CD8-positive, alpha-beta memory T cell (primary cell): ENCODE measurements around the gene UBE2J2. TPM values are rescaled to one million over a fixed set of nuclear protein-coding genes. Genes with fewer than 3 reads are reported as not detected.

Experiments
- CTCF ChIA-PET: fragments of 350-600 bp; sonication (Branson Sonifier 250); formaldehyde crosslinking; loops from one replicate; lab custom pipeline; 2021; ENCODE audit warnings: antibody characterized with exemption; lab: Charles Lee
- POLR2A ChIA-PET: fragments of 350-600 bp; sonication (Branson Sonifier 250); formaldehyde crosslinking; loops from one replicate; lab custom pipeline; 2021; ENCODE audit warnings: antibody characterized with exemption; lab: Charles Lee
- DNase-seq, 5 donors: peaks; one replicate each; pipeline versions ENCODE4 v3.0.0 to v3.0.0-alpha.2; 2020 to 2022; ENCODE audit warnings: mixed read lengths in 1 of 5
- H3K27ac ChIP-seq: one replicate; pipeline ENCODE4 v1.7.0; 2013; ENCODE audit warnings: low read depth, mild to moderate bottlenecking, low read length, moderate library complexity
- H3K27me3 ChIP-seq: 2 replicates; pipeline ENCODE4 v1.7.0; 2013; ENCODE audit warnings: low read length, mild to moderate bottlenecking; ENCODE audit not compliant: insufficient read depth, poor library complexity, severe bottlenecking
- H3K36me3 ChIP-seq: 2 replicates; pipeline ENCODE4 v1.7.0; 2013; ENCODE audit warnings: mild to moderate bottlenecking, low read length, moderate library complexity; ENCODE audit not compliant: insufficient read depth
- H3K4me1 ChIP-seq: 2 replicates; pipeline ENCODE4 v1.7.0; 2013; ENCODE audit warnings: mild to moderate bottlenecking, low read length, moderate library complexity; ENCODE audit not compliant: insufficient read depth
- H3K4me3 ChIP-seq: 2 replicates; pipeline ENCODE4 v1.7.0; 2013; ENCODE audit warnings: mild to moderate bottlenecking, low read length
- H3K9me3 ChIP-seq: 2 replicates; pipeline ENCODE4 v1.7.0; 2013; ENCODE audit warnings: mild to moderate bottlenecking, low read length
- H3K27ac Mint-ChIP-seq, 8 donors: one replicate each; pipeline ENCODE4 v1.8.0; 2020 to 2021; ENCODE audit warnings: mixed read lengths in 8 of 8, mild to moderate bottlenecking in 6 of 8, inconsistent platforms in 3 of 8, moderate library complexity in 3 of 8
- H3K27me3 Mint-ChIP-seq, 2 donors: one replicate each; pipeline ENCODE4 v1.8.0; 2020 to 2021; ENCODE audit warnings: mixed read lengths in 2 of 2, mild to moderate bottlenecking in 1 of 2, moderate library complexity in 1 of 2
- H3K36me3 Mint-ChIP-seq, 3 donors: one replicate each; pipeline ENCODE4 v1.8.0; 2020 to 2021; ENCODE audit warnings: mixed read lengths in 3 of 3, inconsistent platforms in 1 of 3, mild to moderate bottlenecking in 1 of 3
- H3K4me1 Mint-ChIP-seq, 3 donors: one replicate each; pipeline ENCODE4 v1.8.0; 2020 to 2021; ENCODE audit warnings: mixed read lengths in 3 of 3, inconsistent platforms in 1 of 3, mild to moderate bottlenecking in 1 of 3
- H3K4me3 Mint-ChIP-seq, 7 donors: one replicate each; pipeline ENCODE4 v1.8.0; 2020 to 2021; ENCODE audit warnings: mixed read lengths in 7 of 7, mild to moderate bottlenecking in 6 of 7, moderate library complexity in 4 of 7, inconsistent platforms in 2 of 7
- H3K9me3 Mint-ChIP-seq, 5 donors: one replicate each; pipeline ENCODE4 v1.8.0; 2020 to 2022; ENCODE audit warnings: mixed read lengths in 5 of 5, mild to moderate bottlenecking in 3 of 5, moderate library complexity in 2 of 5, inconsistent platforms in 1 of 5
- polyA plus RNA-seq: library from polyadenylated mRNA; unstranded; fragments of 300-500 nt; fragmentation: Illumina TruSeq; gene quantifications from one replicate; pipeline ENCODE4 v1.2.3, GENCODE V29; 2021
- total RNA-seq, 2 experiments: library from RNA; stranded (reverse); gene quantifications; one replicate each; pipeline ENCODE4 v1.2.3, GENCODE V29; 2021

Gene UBE2J2
- total and polyA plus RNA-seq, 3 experiments from 2014 or later = 76.7 to 79.7 (median 79.3) TPM

- H3K4me1 ChIP-seq = peaks cover 9% of the 10 kb centered on the region
- CTCF ChIA-PET = no interaction called here
- no peaks in the 10 kb centered on the region for H3K27me3 Mint-ChIP-seq
- H3K27ac ChIP-seq = no peak overlapping the region
- peak overlapping the region in 2 of 8 donors; percentile 45 to 70 for H3K27ac Mint-ChIP-seq
- H3K4me3 Mint-ChIP-seq = peak overlapping the region in 2 of 7 donors; percentile 27 to 58
- no peaks in the 10 kb centered on the region for H3K9me3 ChIP-seq
- no peaks in the 10 kb centered on the region for H3K36me3 ChIP-seq
- no peaks in the 10 kb centered on the region for H3K27me3 ChIP-seq
- no peak for DNase-seq
- no peaks in the 10 kb centered on the region for H3K9me3 Mint-ChIP-seq
- H3K4me1 Mint-ChIP-seq = peaks cover 3 to 12% (median 4%) of the 10 kb centered on the region in 3 donors
- no peak overlapping the region for H3K4me3 ChIP-seq
- peaks cover 0 to 52% (median 0%) of the 10 kb centered on the region in 3 donors for H3K36me3 Mint-ChIP-seq
- POLR2A ChIA-PET = interaction anchor here (0.7 kb wide), 1 partner anchor 186 kb away, joined by 7 read pairs; no protein-coding TSS in a partner anchor
These were observed 39.0 kb upstream of the UBE2J2 start for GRCh38 chr1:1312450-1313314.

GRCh38 chr1:1311107-1312104, 37.8 kb upstream of the UBE2J2 start:
- H3K36me3 Mint-ChIP-seq = peaks cover 0 to 47% (median 0%) of the 10 kb centered on the region in 3 donors
- peak overlapping the region in 3 of 7 donors; percentile 10 to 65 (median 58) for H3K4me3 Mint-ChIP-seq
- no peaks in the 10 kb centered on the region for H3K27me3 Mint-ChIP-seq
- Histone ChIP-seq H3K27ac (no peak overlapping the region), H3K4me1 (peaks cover 18% of the 10 kb centered on the region), H3K9me3 (no peaks in the 10 kb centered on the region), H3K27me3 (no peaks in the 10 kb centered on the region), H3K4me3 (no peak overlapping the region), H3K36me3 (no peaks in the 10 kb centered on the region)
- ChIA-PET CTCF (interaction anchor here (1.7 kb wide), 1 partner anchor 189 kb away, joined by 4 read pairs; no protein-coding TSS in a partner anchor), POLR2A (interaction anchor here (1.0 kb wide), 1 partner anchor 12 kb away, joined by 4 read pairs; no protein-coding TSS in a partner anchor)
- no peak for DNase-seq
- peak overlapping the region in 1 of 8 donors; percentile 87 for H3K27ac Mint-ChIP-seq
- H3K4me1 Mint-ChIP-seq = peaks cover 8 to 21% (median 9%) of the 10 kb centered on the region in 3 donors
- H3K9me3 Mint-ChIP-seq = no peaks in the 10 kb centered on the region

GRCh38 chr1:1310476-1311053, 36.9 kb upstream of the UBE2J2 start:
- Mint-ChIP-seq H3K4me1 (peaks cover 15 to 29% (median 15%) of the 10 kb centered on the region in 3 donors), H3K27me3 (no peaks in the 10 kb centered on the region), H3K27ac (peak overlapping the region in 6 of 8 donors; percentile 14 to 95 (median 55)), H3K4me3 (peak overlapping the region; percentile 29 to 85 (median 48)), H3K36me3 (peaks cover 0 to 41% (median 0%) of the 10 kb centered on the region in 3 donors), H3K9me3 (no peaks in the 10 kb centered on the region)
- Histone ChIP-seq H3K9me3 (no peaks in the 10 kb centered on the region), H3K36me3 (no peaks in the 10 kb centered on the region), H3K4me3 (no peak overlapping the region), H3K27me3 (no peaks in the 10 kb centered on the region), H3K27ac (no peak overlapping the region), H3K4me1 (peaks cover 27% of the 10 kb centered on the region)
- DNase-seq = no peak
- ChIA-PET POLR2A (interaction anchor here (1.0 kb wide), 1 partner anchor 11 kb away, joined by 4 read pairs; no protein-coding TSS in a partner anchor), CTCF (interaction anchor here (1.7 kb wide), 1 partner anchor 188 kb away, joined by 4 read pairs; no protein-coding TSS in a partner anchor)

DNA sequence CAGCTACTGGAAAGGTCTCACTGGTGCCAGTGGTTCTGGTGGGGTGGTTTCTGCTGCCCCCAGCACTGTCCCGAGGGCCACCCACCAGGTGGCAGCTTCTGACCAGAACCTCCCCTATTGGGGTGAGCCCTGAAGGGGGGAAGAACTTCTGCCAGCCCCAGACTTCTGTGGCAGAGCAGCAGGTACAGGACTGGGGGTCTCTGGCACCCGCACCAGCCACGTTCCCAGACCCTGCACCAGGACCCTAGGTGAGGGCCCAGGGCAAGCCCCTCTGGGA, 36.4 kb upstream of the UBE2J2 start:
- no peak for DNase-seq
- no peaks in the 10 kb centered on the region for H3K27me3 Mint-ChIP-seq
- H3K4me1 Mint-ChIP-seq = peaks cover 15 to 34% (median 18%) of the 10 kb centered on the region in 3 donors
- Histone ChIP-seq H3K27ac (peak overlapping the region; percentile 74), H3K9me3 (no peaks in the 10 kb centered on the region), H3K4me3 (no peak overlapping the region), H3K36me3 (no peaks in the 10 kb centered on the region), H3K27me3 (no peaks in the 10 kb centered on the region), H3K4me1 (peaks cover 32% of the 10 kb centered on the region)
- no peaks in the 10 kb centered on the region for H3K9me3 Mint-ChIP-seq
- H3K36me3 Mint-ChIP-seq = peaks cover 0 to 38% (median 0%) of the 10 kb centered on the region in 3 donors
- peak overlapping the region in 6 of 7 donors; percentile 19 to 85 (median 44) for H3K4me3 Mint-ChIP-seq
- H3K27ac Mint-ChIP-seq = peak overlapping the region in 3 of 8 donors; percentile 11 to 88 (median 14)
- ChIA-PET POLR2A (interaction anchor here (0.5 to 1.0 kb wide), 2 partner anchors 10 to 159 kb away, joined by 3 to 4 read pairs; no protein-coding TSS in a partner anchor), CTCF (interaction anchor here (0.9 to 1.7 kb wide), 4 partner anchors 15 to 188 kb away, joined by 3 to 4 read pairs (median 3); no protein-coding TSS in a partner anchor)

GRCh38 chr1:1309251-1310108, 35.8 kb upstream of the UBE2J2 start:
- Mint-ChIP-seq H3K4me1 (peaks cover 15 to 37% (median 17%) of the 10 kb centered on the region in 3 donors), H3K9me3 (no peaks in the 10 kb centered on the region), H3K4me3 (peak overlapping the region; percentile 66 to 85 (median 71)), H3K36me3 (peaks cover 0 to 33% (median 0%) of the 10 kb centered on the region in 3 donors), H3K27ac (peak overlapping the region in 6 of 8 donors; percentile 14 to 88 (median 52)), H3K27me3 (no peaks in the 10 kb centered on the region)
- Histone ChIP-seq H3K27ac (peak overlapping the region; percentile 74), H3K4me1 (peaks cover 38% of the 10 kb centered on the region), H3K36me3 (no peaks in the 10 kb centered on the region), H3K9me3 (no peaks in the 10 kb centered on the region), H3K27me3 (no peaks in the 10 kb centered on the region), H3K4me3 (peak overlapping the region; percentile 59)
- CTCF ChIA-PET = interaction anchor here (0.9 to 1.7 kb wide), 4 partner anchors 16 to 187 kb away, joined by 3 to 4 read pairs (median 3); no protein-coding TSS in a partner anchor
- POLR2A ChIA-PET = interaction anchor here (0.5 to 1.1 kb wide), 3 partner anchors 10 to 160 kb away, joined by 3 to 4 read pairs (median 4); no protein-coding TSS in a partner anchor
- DNase-seq = no peak

DNA sequence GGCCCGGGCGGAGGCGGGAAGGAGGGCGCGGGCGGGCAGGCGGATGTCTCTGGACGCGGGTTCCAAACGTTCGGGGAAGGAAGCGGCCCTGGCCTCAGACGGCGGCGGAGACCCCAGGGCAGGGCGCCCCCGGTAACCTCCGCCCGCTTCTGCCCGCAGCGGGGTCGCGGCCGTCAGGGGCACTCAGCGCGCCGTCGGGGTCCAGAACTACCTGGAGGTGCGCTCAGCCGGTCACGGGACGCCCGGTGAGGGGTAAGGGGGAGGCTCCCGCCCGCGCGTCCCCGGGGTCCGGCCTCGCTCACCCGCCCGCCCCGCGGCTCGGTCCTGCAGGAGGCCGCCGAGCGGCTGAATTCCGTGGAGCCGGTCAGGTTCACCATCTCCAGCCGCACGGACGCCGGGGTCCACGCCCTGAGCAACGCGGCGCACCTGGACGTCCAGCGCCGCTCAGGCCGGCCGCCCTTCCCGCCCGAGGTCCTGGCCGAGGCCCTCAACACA, 35.1 kb upstream of the UBE2J2 start:
- peak overlapping the region; percentile 80 to 95 (median 87) for H3K4me3 Mint-ChIP-seq
- Histone ChIP-seq H3K27ac (peak overlapping the region; percentile 74), H3K36me3 (no peaks in the 10 kb centered on the region), H3K27me3 (no peaks in the 10 kb centered on the region), H3K4me1 (peaks cover 39% of the 10 kb centered on the region), H3K9me3 (no peaks in the 10 kb centered on the region), H3K4me3 (peak overlapping the region; percentile 59)
- no peak for DNase-seq
- H3K4me1 Mint-ChIP-seq = peaks cover 15 to 38% (median 17%) of the 10 kb centered on the region in 3 donors
- no peaks in the 10 kb centered on the region for H3K27me3 Mint-ChIP-seq
- POLR2A ChIA-PET = interaction anchor here (1.1 kb wide), 1 partner anchor 11 kb away, joined by 4 read pairs; no protein-coding TSS in a partner anchor
- no peaks in the 10 kb centered on the region for H3K9me3 Mint-ChIP-seq
- peak overlapping the region; percentile 67 to 93 (median 90) for H3K27ac Mint-ChIP-seq
- CTCF ChIA-PET = interaction anchor here (1.2 kb wide), 2 partner anchors 16 to 67 kb away, joined by 3 read pairs; no protein-coding TSS in a partner anchor
- peaks cover 0 to 30% (median 0%) of the 10 kb centered on the region in 3 donors for H3K36me3 Mint-ChIP-seq
